Kidney glomerular epithelial cell (primary cell): ENCODE results near the gene AHNAK2.
A peak's percentile ranks its signal among the peaks of the same experiment; 100 is the strongest.
"Not testable (repeated sequence)": the region's sequence is repeated elsewhere in the genome, so short reads cannot be mapped to it uniquely, and the experiment has no call there.

Experiments
- DNase-seq: peaks from one replicate; lab custom pipeline; 2025; lab: John Stamatoyannopoulos, UW

The AHNAK2 gene

GRCh38 chr14:104977681-104978653 lies at the start of gene AHNAK2:
TSS of gene AHNAK2 (minus strand) at chr14:104978374. CDS start at chr14:104978237, 137 bp downstream.
- DNase-seq = peak; percentile 14

- not testable (repeated sequence) for DNase-seq
Observed at GRCh38 chr14:105027718-105028117, 49.5 kb upstream of the AHNAK2 start.

- DNase-seq = no peak
Observed at GRCh38 chr14:105026802-105027563, 48.8 kb upstream of the AHNAK2 start.

- DNase-seq = peak; percentile 13
Observed at GRCh38 chr14:105026033-105026785, 48.0 kb upstream of the AHNAK2 start.

GRCh38 chr14:105025429-105025828 lies 47.3 kb upstream of the AHNAK2 start:
- DNase-seq = no peak

GRCh38 chr14:105023791-105024480 lies 45.8 kb upstream of the AHNAK2 start:
- DNase-seq = peak; percentile 96

- peak; percentile 47 for DNase-seq
Observed at GRCh38 chr14:105023144-105023543, 45.0 kb upstream of the AHNAK2 start.

DNA sequence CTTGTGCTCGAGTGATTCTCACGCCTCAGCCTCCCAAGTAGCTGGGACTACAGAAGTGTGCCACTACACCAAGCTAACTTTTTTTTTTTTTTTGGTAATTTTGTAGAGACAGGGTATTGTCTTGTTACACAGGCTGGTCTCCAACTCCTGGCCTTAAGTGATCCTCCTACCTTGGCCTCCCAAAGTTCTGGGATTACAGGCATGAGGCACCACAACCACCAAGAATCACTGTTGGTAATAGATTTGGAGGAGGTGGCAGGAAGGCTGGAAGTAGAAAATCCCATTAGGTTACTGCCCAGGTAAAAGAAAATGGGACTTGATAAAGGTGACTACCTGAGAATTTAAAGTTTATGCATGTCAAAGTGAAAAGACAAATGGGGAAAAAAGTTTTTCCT lies 44.1 kb upstream of the AHNAK2 start:
- DNase-seq = no peak

- DNase-seq = peak; percentile 61
Observed at GRCh38 chr14:105021656-105022275, 43.6 kb upstream of the AHNAK2 start.

DNA sequence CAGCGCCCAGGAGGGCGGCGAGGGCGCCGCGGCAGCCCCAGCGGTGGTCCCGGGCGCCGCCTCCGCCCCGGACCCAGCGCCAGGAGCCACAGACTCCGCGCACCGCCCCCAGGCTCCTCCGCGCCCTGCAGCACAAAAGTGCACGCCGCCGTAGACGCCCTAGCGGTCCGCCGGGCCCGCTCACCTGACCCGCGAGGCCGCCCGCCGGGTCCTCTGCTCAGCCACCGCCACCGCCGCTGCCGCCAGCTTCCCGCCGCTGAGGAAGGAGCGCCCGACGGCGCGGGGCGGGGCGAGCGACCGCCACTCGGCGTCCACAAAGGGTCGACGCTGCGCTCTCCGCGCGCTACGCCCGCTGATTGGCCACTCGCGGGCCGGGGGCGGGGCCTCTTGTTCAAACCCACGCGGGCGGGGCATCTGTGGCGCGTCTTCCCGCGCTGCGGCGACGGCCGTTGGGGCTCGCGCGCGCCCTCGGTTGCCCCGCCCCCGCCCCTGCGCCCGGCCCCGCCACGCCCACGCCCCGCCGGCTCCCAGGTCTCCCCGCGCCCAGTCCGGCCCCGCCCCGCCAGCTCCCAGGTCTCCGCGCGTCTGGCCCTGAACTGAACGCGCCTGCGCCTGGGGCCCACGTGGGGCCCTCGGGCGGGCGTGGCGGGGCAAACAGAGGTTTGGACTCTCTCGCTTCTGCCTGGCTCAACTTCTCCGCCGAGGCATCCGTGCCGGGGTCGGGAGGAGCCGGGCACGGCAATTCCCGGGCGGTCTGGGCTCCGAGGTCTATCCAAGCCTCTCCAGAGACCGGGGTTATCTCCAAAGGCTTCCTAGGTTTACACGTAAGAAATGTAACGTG lies 42.9 kb upstream of the AHNAK2 start, which contains the start of gene CDCA4:
Gene CDCA4, minus strand, starts transcription at position 269 of the 841 bp plus-strand sequence. CDS start 9,154 bp downstream, outside the sequence.
- DNase-seq = peak; percentile 93

GRCh38 chr14:105019861-105020814 lies 42.0 kb upstream of the AHNAK2 start:
- DNase-seq = peak; percentile 59

DNA sequence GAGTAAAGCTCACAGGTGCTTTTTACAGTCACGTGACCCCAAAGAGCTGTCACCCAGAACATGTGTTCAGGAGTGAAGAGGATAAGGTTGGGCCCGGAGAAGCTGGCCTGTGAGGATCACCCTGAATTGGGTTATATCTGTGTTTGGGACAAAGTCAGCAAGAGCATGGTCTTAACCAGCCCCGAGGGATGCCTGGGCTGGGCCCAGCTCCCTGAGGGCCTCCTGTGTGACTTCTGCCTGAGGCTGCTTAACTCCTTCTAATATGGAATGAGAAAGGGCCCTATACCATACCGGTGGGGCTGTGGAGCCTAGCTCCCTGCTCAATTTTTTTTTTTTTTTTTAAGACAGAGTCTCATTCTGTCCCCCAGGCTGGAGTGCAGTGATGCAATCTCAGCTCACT lies 40.2 kb upstream of the AHNAK2 start:
- DNase-seq = no peak

DNA sequence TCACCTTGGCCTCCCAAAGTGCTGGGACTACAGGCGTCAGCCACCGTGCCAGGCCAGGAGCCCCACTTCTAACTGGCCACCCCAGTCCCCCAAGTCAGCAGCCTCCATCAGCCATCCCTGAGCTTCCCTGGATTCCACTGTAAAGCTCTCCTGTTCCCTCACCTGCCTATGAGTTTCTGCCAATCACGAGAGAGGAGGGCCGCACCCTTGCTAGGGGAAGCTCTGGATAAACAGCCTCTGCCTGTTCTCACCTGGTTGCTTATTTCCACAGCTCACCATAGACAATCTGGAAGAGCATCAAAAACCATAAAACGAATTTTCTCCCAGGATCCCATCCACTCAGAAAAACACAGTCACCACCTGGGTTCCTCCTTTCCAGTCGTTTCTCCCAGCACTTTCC lies 37.7 kb upstream of the AHNAK2 start:
- no peak for DNase-seq

DNA sequence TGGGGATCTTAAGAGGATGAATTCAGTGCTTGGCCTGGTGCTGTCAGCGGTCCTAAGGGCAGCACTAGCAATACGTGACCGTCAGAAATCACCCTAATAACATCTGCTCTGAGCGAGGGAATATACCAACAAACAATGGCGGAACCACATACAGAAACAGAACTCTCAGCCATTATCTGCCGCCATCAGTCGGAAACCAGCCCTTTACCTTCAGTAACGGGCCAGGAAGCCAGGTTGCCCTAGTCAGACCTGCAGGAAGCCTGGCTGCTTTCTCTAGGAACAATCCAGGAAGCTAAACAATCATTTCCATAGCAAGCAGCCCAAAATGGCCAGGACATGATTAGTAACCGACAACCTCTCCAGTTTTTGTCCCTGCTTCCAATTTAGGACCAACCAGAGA lies 37.1 kb upstream of the AHNAK2 start:
- no peak for DNase-seq

DNA sequence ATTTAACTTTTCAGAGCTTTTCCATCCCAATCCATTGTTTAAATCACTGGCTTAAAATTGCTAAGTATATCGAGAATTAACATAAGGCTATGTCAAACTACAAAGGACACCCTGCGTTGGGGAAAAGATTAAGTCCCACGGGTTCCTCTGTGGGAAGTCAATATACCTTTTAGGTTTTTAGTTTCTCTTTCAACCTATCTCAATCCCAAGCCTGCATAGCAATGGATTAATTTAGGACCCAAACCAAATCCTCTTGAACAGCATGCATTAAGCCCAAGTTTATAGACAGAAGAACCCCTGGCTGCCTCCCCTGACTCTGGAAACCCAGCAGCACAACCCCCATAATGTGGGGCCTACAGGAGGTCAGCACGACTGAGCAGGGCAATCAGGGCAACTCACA lies 36.5 kb upstream of the AHNAK2 start:
- no peak for DNase-seq

DNA sequence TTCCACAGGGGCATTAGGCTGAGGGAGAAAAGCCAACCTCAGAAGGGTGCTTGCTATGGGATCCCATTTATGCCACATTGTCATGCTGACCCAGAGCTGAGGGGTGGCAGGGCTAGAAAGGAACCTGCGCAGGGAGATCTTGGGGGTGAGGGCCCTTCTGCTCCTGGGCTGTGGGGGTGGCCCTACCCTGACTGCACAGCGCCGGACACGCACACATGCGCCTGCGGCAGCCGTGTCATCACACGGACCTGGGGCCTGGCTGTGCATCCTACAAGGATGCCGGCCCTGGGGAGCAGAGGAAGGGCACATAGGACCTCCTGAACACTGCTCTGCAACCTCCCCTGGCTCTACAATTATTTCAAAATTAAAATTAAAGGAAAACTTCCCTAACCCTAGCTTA lies 35.9 kb upstream of the AHNAK2 start:
- no peak for DNase-seq

DNA sequence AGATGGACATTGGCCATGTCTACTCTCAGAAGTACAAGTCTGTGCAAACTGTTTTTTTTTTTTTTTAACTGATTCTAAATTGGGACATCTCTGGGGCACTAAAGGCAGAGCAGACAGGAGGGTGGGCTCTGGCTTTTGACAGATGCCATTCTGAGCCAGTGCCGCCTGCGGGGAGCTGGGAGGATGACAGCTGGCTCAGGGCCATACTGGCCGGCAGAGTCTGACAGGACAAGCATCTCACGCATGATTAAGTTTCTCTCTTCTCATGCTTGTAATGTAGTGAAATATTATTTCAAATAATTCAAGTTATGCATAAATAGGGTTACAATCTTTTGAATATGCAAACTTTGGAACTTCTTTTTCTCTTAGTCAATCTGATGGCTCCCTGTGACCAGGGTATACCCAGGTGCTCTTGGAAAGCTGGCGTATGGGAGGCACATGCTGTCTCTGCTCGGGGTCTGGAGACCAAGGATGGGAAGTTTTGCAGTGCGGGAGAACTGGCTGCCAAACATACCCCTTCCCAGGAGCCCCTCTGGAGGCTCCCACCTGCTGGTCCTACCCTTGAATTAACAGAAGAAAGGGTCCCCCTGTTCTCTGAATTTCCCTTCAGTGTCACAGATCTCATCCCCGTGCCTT lies 35.1 kb upstream of the AHNAK2 start:
- no peak for DNase-seq
